GM23248 (cell line): ENCODE data around the gene MYT1. TPM values are rescaled to one million over a fixed set of nuclear protein-coding genes. Genes with fewer than 3 reads are reported as not detected.

Experiments used
- DNase-seq: peaks from one replicate; pipeline ENCODE4 v3.0.0-alpha.2; 2015
- H2AFZ ChIP-seq: fragments of 200-600 bp; sonication (generic); 2 replicates; pipeline ENCODE4 v1.6.1; 2016; ENCODE audit warnings: antibody characterized with exemption
- H3F3A ChIP-seq: fragments of 200-600 bp; sonication (generic); 2 replicates; pipeline ENCODE4 v1.6.1; 2016; ENCODE audit warnings: mild to moderate bottlenecking, antibody characterized with exemption, mixed run types; ENCODE audit not compliant: insufficient read depth
- H3K27ac ChIP-seq: fragments of 200-600 bp; sonication (generic); 2 replicates; pipeline ENCODE4 v1.5.1; 2016; ENCODE audit warnings: mild to moderate bottlenecking
- H3K27me3 ChIP-seq: fragments of 200-600 bp; sonication (generic); replicated peaks from 2 replicates; pipeline ENCODE4 v1.6.1; 2016; ENCODE audit warnings: mild to moderate bottlenecking; ENCODE audit not compliant: insufficient read depth
- H3K36me3 ChIP-seq: fragments of 200-600 bp; sonication (generic); 2 replicates; pipeline ENCODE4 v1.6.1; 2016; ENCODE audit warnings: low read depth, mild to moderate bottlenecking
- H3K4me1 ChIP-seq: fragments of 200-600 bp; sonication (generic); 2 replicates; pipeline ENCODE4 v1.6.1; 2016; ENCODE audit warnings: mild to moderate bottlenecking; ENCODE audit not compliant: insufficient read depth
- H3K4me2 ChIP-seq: fragments of 200-600 bp; sonication (generic); one replicate; pipeline ENCODE4 v1.6.1; 2016; ENCODE audit warnings: mild to moderate bottlenecking; ENCODE audit not compliant: unreplicated experiment
- H3K4me3 ChIP-seq: fragments of 200-600 bp; sonication (generic); 2 replicates; pipeline ENCODE4 v1.5.1; 2016; ENCODE audit warnings: mild to moderate bottlenecking
- H3K79me2 ChIP-seq: fragments of 200-600 bp; sonication (generic); 2 replicates; pipeline ENCODE4 v1.6.1; 2016; ENCODE audit warnings: mild to moderate bottlenecking; ENCODE audit not compliant: insufficient read depth
- H3K9ac ChIP-seq: fragments of 200-600 bp; sonication (generic); 2 replicates; pipeline ENCODE4 v1.6.1; 2016; ENCODE audit warnings: mild to moderate bottlenecking
- H3K9me2 ChIP-seq: fragments of 200-600 bp; sonication (generic); 2 replicates; pipeline ENCODE4 v1.6.1; 2016; ENCODE audit warnings: mixed run types, mild to moderate bottlenecking, moderate library complexity; ENCODE audit not compliant: insufficient read depth
- H3K9me3 ChIP-seq: fragments of 200-600 bp; sonication (generic); one replicate; pipeline ENCODE4 v1.6.1; 2017; ENCODE audit warnings: low read depth
- H4K20me1 ChIP-seq: fragments of 200-600 bp; sonication (generic); 2 replicates; pipeline ENCODE4 v1.6.0; 2016; ENCODE audit not compliant: insufficient read depth
- EZH2 ChIP-seq: fragments of 200-600 bp; sonication (generic); IDR thresholded peaks from 2 replicates; pipeline ENCODE4 v1.6.1; 2018; ENCODE audit warnings: antibody characterized with exemption, mild to moderate bottlenecking; ENCODE audit not compliant: insufficient read depth, poor library complexity, severe bottlenecking
- EZH2phosphoT487 ChIP-seq: fragments of 200-600 bp; sonication (generic); IDR thresholded peaks from 2 replicates; pipeline ENCODE4 v1.6.1; 2018; ENCODE audit warnings: antibody characterized with exemption, moderate library complexity, mild to moderate bottlenecking, low read depth; ENCODE audit not compliant: insufficient read depth
- WGBS, 2 experiments: methylation state at CpG; one replicate each; pipeline ENCODE4 v1.1.6; 2015 to 2017; ENCODE audit warnings: low lambda C conversion rate in 2 of 2, low coverage in 1 of 2; ENCODE audit errors: missing lambda C conversion rate in 2 of 2; 5-methylcytosine and 5-hydroxymethylcytosine counted together
- in situ Hi-C: fragments of 300-500 bp; cut with MboI; formaldehyde crosslinking; loops from 2 replicates; pipeline ENCODE4 v1.15.0; 2020
- polyA plus RNA-seq: library from polyadenylated mRNA; unstranded; fragments of >200 nt; fragmentation: Nextera tagmentation; extraction: Ambion mirVana; gene quantifications from 2 replicates; pipeline ENCODE4 v1.2.1, GENCODE V29; 2016
- total RNA-seq: library from RNA; depleted of rRNA; stranded (reverse); fragments of >200 nt; shearing (Covaris generic); gene quantifications from 2 replicates; pipeline ENCODE4 v1.2.3, GENCODE V29; 2014

Gene MYT1
- total and polyA plus RNA-seq, 2 experiments from 2014 or later: not detected

GRCh38 chr20:64246616-64247306 lies 82.5 kb downstream of the MYT1 start:
- H4K20me1 ChIP-seq: no peaks in the 10 kb centered on the region
- H3K9me3 ChIP-seq: no peaks in the 10 kb centered on the region
- H2AFZ ChIP-seq: no peak overlapping the region
- H3K4me2 ChIP-seq: no peak overlapping the region
- WGBS, 2 experiments: 42 to 43% methylated on average over 10 of the region's 10 CpGs
- no peaks in the 10 kb centered on the region for H3F3A ChIP-seq
- no peaks in the 10 kb centered on the region for H3K36me3 ChIP-seq
- H3K9ac ChIP-seq: no peak overlapping the region
- TF ChIP-seq EZH2: no peak
- no peak for TF ChIP-seq EZH2phosphoT487
- H3K79me2 ChIP-seq: no peaks in the 10 kb centered on the region
- H3K4me3 ChIP-seq: no peak overlapping the region
- H3K27ac ChIP-seq: no peak overlapping the region
- no peak for DNase-seq
- in situ Hi-C loops: no loop called here
- no peaks in the 10 kb centered on the region for H3K4me1 ChIP-seq
- no peaks in the 10 kb centered on the region for H3K9me2 ChIP-seq
- peaks cover 60% of the 10 kb centered on the region for H3K27me3 ChIP-seq

- in situ Hi-C loops: no loop called here
- H3K9ac ChIP-seq: no peak overlapping the region
- no peaks in the 10 kb centered on the region for H3K79me2 ChIP-seq
- no peaks in the 10 kb centered on the region for H3K4me1 ChIP-seq
- H3K27ac ChIP-seq: no peak overlapping the region
- no peaks in the 10 kb centered on the region for H3F3A ChIP-seq
- H2AFZ ChIP-seq: no peak overlapping the region
- no peaks in the 10 kb centered on the region for H4K20me1 ChIP-seq
- no peak overlapping the region for H3K4me3 ChIP-seq
- no peak for DNase-seq
- no peaks in the 10 kb centered on the region for H3K9me3 ChIP-seq
- H3K27me3 ChIP-seq: peaks cover 60% of the 10 kb centered on the region
- no peaks in the 10 kb centered on the region for H3K9me2 ChIP-seq
- TF ChIP-seq EZH2: no peak
- no peak for TF ChIP-seq EZH2phosphoT487
- no peak overlapping the region for H3K4me2 ChIP-seq
- WGBS, 2 experiments: 47 to 49% methylated on average over 9 of the region's 9 CpGs
- H3K36me3 ChIP-seq: no peaks in the 10 kb centered on the region
Measured at GRCh38 chr20:64247307-64247618, 83.0 kb downstream of the MYT1 start.

GRCh38 chr20:64247970-64248841 lies 84.0 kb downstream of the MYT1 start:
- H3K36me3 ChIP-seq: no peaks in the 10 kb centered on the region
- no peak overlapping the region for H2AFZ ChIP-seq
- TF ChIP-seq EZH2 (no peak), EZH2phosphoT487 (no peak)
- peaks cover 60% of the 10 kb centered on the region for H3K27me3 ChIP-seq
- 57 to 59% methylated on average over 27 to 33 of the region's 33 CpGs for WGBS, 2 experiments
- H3F3A ChIP-seq: no peaks in the 10 kb centered on the region
- no peaks in the 10 kb centered on the region for H3K9me3 ChIP-seq
- in situ Hi-C loops: no loop called here
- no peak overlapping the region for H3K27ac ChIP-seq
- H3K9ac ChIP-seq: no peak overlapping the region
- H4K20me1 ChIP-seq: no peaks in the 10 kb centered on the region
- no peak for DNase-seq
- no peaks in the 10 kb centered on the region for H3K4me1 ChIP-seq
- H3K9me2 ChIP-seq: no peaks in the 10 kb centered on the region
- no peaks in the 10 kb centered on the region for H3K79me2 ChIP-seq
- no peak overlapping the region for H3K4me3 ChIP-seq
- H3K4me2 ChIP-seq: no peak overlapping the region

- peaks cover 50% of the 10 kb centered on the region for H3K27me3 ChIP-seq
- H3K9me3 ChIP-seq: no peaks in the 10 kb centered on the region
- no peaks in the 10 kb centered on the region for H3F3A ChIP-seq
- no peak overlapping the region for H3K4me2 ChIP-seq
- no peak overlapping the region for H3K9ac ChIP-seq
- no peak overlapping the region for H3K27ac ChIP-seq
- WGBS, 2 experiments: 15 to 19% methylated on average over 2 of the region's 2 CpGs
- no peak for TF ChIP-seq EZH2phosphoT487
- no peak for TF ChIP-seq EZH2
- no peaks in the 10 kb centered on the region for H3K36me3 ChIP-seq
- H3K9me2 ChIP-seq: no peaks in the 10 kb centered on the region
- DNase-seq: no peak
- no peak overlapping the region for H3K4me3 ChIP-seq
- no peaks in the 10 kb centered on the region for H3K4me1 ChIP-seq
- in situ Hi-C loops: no loop called here
- H3K79me2 ChIP-seq: no peaks in the 10 kb centered on the region
- H2AFZ ChIP-seq: no peak overlapping the region
- no peaks in the 10 kb centered on the region for H4K20me1 ChIP-seq
Measured at GRCh38 chr20:64250027-64250426, 85.8 kb downstream of the MYT1 start.
